HepG2 (cell line): ENCODE data around the gene NMNAT3. TPM values are rescaled to one million over a fixed set of nuclear protein-coding genes. Genes with fewer than 3 reads are reported as not detected.

Source experiments
- ATAC-seq: fragments of 200-7000 bp; cut with Tn5 transposase; 3 replicates; pipeline ENCODE4 v1.9.1; 2020; ENCODE audit warnings: mild to moderate bottlenecking, moderate library complexity
- BruUV-seq: library from RNA; stranded (reverse); fragments of 400-500 nt; replicated peaks from 2 replicates; lab custom pipeline; 2021; lab: Mats Ljungman, UMichigan
- CTCF ChIA-PET: fragments of 300-600 bp; formaldehyde crosslinking; extraction: SDS; loops from one replicate; lab custom pipeline; 2021; ENCODE audit warnings: low total read pairs, inconsistent platforms, low intra/inter-chr PET ratio; lab: Yijun Ruan, JAX
- POLR2A ChIA-PET: fragments of 350-600 bp; sonication (Branson Sonifier 250); formaldehyde crosslinking; loops from one replicate; lab custom pipeline; 2020; ENCODE audit warnings: antibody characterized with exemption, inconsistent platforms; lab: Yijun Ruan, JAX
- DNase-seq: peaks from one replicate; pipeline ENCODE4 v3.0.0-alpha.2; 2015; ENCODE audit warnings: low spot score
- FAIRE-seq: peaks from 3 replicates; lab custom pipeline; 2011; peaks lifted over from hg19 to GRCh38; lab: Jason Lieb, UNC
- H2AFZ ChIP-seq: one replicate; pipeline ENCODE4 v1.6.1; 2011; ENCODE audit warnings: low read length, inconsistent platforms
- H3K27ac ChIP-seq: fragments of 300-600 bp; 3 replicates; pipeline ENCODE4 v1.8.0; 2011; ENCODE audit warnings: mixed run types, mild to moderate bottlenecking, mixed read lengths, low read length, inconsistent platforms; ENCODE audit not compliant: insufficient read depth; ENCODE audit errors: extremely low read length
- H3K27me3 ChIP-seq, 2 experiments: fragments of 200-600 bp in 1 of 2; 2 replicates in 1 of 2; 3 replicates in 1 of 2; pipeline versions ENCODE4 v1.6.0 to v1.8.0; 2011; ENCODE audit warnings: low read length in 2 of 2, mild to moderate bottlenecking in 2 of 2, moderate library complexity in 2 of 2, inconsistent platforms in 1 of 2; ENCODE audit not compliant: insufficient read depth in 2 of 2, control insufficient read depth in 1 of 2
- H3K36me3 ChIP-seq, 2 experiments: fragments of 200-600 bp in 1 of 2; replicated peaks in 1 of 2; 2 replicates in 1 of 2; 3 replicates in 1 of 2; pipeline versions ENCODE4 v1.5.1 to v1.8.0; 2011; ENCODE audit warnings: low read length in 2 of 2, inconsistent platforms in 1 of 2; ENCODE audit not compliant: insufficient read depth in 2 of 2, control insufficient read depth in 1 of 2
- H3K4me1 ChIP-seq: 2 replicates; pipeline ENCODE4 v1.5.1; 2012; ENCODE audit warnings: low read length, inconsistent platforms; ENCODE audit not compliant: insufficient read depth
- H3K4me2 ChIP-seq: 2 replicates; pipeline ENCODE4 v1.6.0; 2011; ENCODE audit warnings: low read depth, low read length, inconsistent platforms
- H3K4me3 ChIP-seq, 3 experiments: fragments of 200-600 bp in 1 of 3; sonication (generic), shearing (Covaris generic) in 1 of 3; replicated peaks in 1 of 3; 2 replicates each; pipeline ENCODE4 v1.5.1; 2011 to 2016; ENCODE audit warnings: low read length in 3 of 3, inconsistent platforms in 2 of 3, low read depth in 2 of 3, mild to moderate bottlenecking in 2 of 3, control low read depth in 1 of 3, mixed read lengths in 1 of 3; ENCODE audit not compliant: insufficient read depth in 1 of 3
- H3K79me2 ChIP-seq: one replicate; pipeline ENCODE4 v1.6.1; 2011; ENCODE audit warnings: low read length, inconsistent platforms; ENCODE audit not compliant: insufficient read depth
- H3K9ac ChIP-seq: 2 replicates; pipeline ENCODE4 v1.6.0; 2011; ENCODE audit warnings: mild to moderate bottlenecking, low read depth, low read length, inconsistent platforms; ENCODE audit not compliant: insufficient read depth
- H3K9me3 ChIP-seq: 2 replicates; pipeline ENCODE4 v1.5.1; 2012; ENCODE audit warnings: mild to moderate bottlenecking, low read length
- H4K20me1 ChIP-seq: 2 replicates; pipeline ENCODE4 v1.6.0; 2011; ENCODE audit warnings: inconsistent platforms, mild to moderate bottlenecking, low read length, moderate library complexity; ENCODE audit not compliant: insufficient read depth
- ARID2 ChIP-seq: sonication (generic); formaldehyde crosslinking; IDR thresholded peaks from 2 replicates; pipeline ENCODE4 v1.8.1; 2022; ENCODE audit warnings: mild to moderate bottlenecking, missing genetic modification reagents, borderline replicate concordance
- KDM4B ChIP-seq: sonication (generic); formaldehyde crosslinking; IDR thresholded peaks from 2 replicates; pipeline ENCODE4 v1.4.0; 2020; ENCODE audit warnings: missing genetic modification reagents
- NR2F2 ChIP-seq: IDR thresholded peaks from 2 replicates; pipeline ENCODE4 v1.6.1; 2012; ENCODE audit warnings: low read depth, inconsistent platforms, borderline replicate concordance
- REXO4 ChIP-seq: sonication (generic); formaldehyde crosslinking; IDR thresholded peaks from 2 replicates; pipeline ENCODE4 v1.8.0; 2022; ENCODE audit warnings: missing genetic modification reagents, mild to moderate bottlenecking, borderline replicate concordance
- SRSF9 ChIP-seq: fragments of 200-400 bp; formaldehyde crosslinking; IDR thresholded peaks from 2 replicates; pipeline ENCODE4 v1.6.1; 2018; ENCODE audit warnings: borderline replicate concordance, mild to moderate bottlenecking, low read depth, low read length; ENCODE audit not compliant: insufficient read depth, poor library complexity, severe bottlenecking
- ZBTB4 ChIP-seq: sonication (generic); formaldehyde crosslinking; IDR thresholded peaks from 2 replicates; pipeline ENCODE4 v1.4.0; 2020; ENCODE audit warnings: missing genetic modification reagents, mild to moderate bottlenecking, borderline replicate concordance
- ZNF3 ChIP-seq: IDR thresholded peaks from 2 replicates; pipeline ENCODE4 v1.7.0; 2017; ENCODE audit warnings: inconsistent platforms
- ZNF564 ChIP-seq: sonication (generic); formaldehyde crosslinking; IDR thresholded peaks from 2 replicates; pipeline ENCODE4 v1.8.1; 2023; ENCODE audit warnings: mild to moderate bottlenecking, missing genetic modification reagents
- ZUFSP ChIP-seq: sonication (generic); formaldehyde crosslinking; IDR thresholded peaks from 2 replicates; pipeline ENCODE4 v1.9.0; 2021; ENCODE audit warnings: missing genetic modification reagents, mild to moderate bottlenecking, borderline replicate concordance
- WGBS: methylation state at CpG from one replicate; pipeline ENCODE4 v1.1.6; 2017; ENCODE audit warnings: low lambda C conversion rate; 5-methylcytosine and 5-hydroxymethylcytosine counted together
- in situ Hi-C: cut with HindIII; loops from 2 replicates; pipeline ENCODE4 v1.10.0; 2017; ENCODE audit warnings: low pct_unique_long_range_greater_than_20kb; ENCODE audit not compliant: extremely low pct_ligation_motif_present
- intact Hi-C: fragments of 100-400 bp; cut with micrococcal nuclease; formaldehyde crosslinking; loops from one replicate; pipeline ENCODE4 v1.10.0; 2022; ENCODE audit not compliant: unreplicated experiment
- polyA plus RNA-seq, 8 experiments: library from polyadenylated mRNA; depleted of rRNA in 3 of 8; stranded (reverse) in 7 of 8; unstranded in 1 of 8; fragments of >200 nt; fragmentation: Illumina TruSeq in 4 of 8; extraction: Trizol in 4 of 8; gene quantifications; 2 replicates each; pipeline versions ENCODE4 v1.2.1 to v1.2.3, GENCODE V29; 2011 to 2016; ENCODE audit warnings: low read depth in 4 of 8, missing spikeins in 1 of 8, mixed read lengths in 1 of 8; ENCODE audit not compliant: insufficient read depth in 1 of 8
- total RNA-seq, 5 experiments: library from RNA; depleted of rRNA; stranded (reverse); fragments of >200 nt; fragmentation: Illumina TruSeq; extraction: Trizol; gene quantifications; 2 replicates each; pipeline ENCODE4 v1.2.3, GENCODE V29; 2016; ENCODE audit warnings: low read depth in 1 of 5

The NMNAT3 gene
- total and polyA plus RNA-seq, 2 of the 13 experiments (the other 11 are each of a cell fraction or from before 2014, with no cell fraction given), result 6.1 to 7.0 TPM

DNA sequence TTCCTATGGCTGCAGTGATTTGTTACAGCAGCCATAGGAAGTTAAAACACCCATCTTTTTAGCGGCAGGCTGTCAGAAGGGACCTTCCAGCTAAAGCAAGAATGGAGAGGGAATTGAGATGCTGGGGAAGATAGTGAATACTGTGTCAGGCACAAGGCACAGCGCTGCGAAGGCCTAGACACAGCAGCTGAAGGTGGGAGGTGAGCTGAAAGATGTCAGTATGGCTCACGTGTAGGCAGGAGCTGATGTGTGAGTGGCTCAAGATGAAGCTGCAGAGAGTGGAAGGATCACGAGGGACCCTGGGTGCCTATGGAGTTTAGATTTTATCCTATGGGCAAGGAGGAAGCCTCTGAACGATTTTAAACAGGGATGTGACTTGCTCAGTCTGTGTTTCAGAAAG is 44.3 kb downstream of the NMNAT3 start:
- no peak for DNase-seq
- Histone ChIP-seq H3K27me3 (no peaks in the 10 kb centered on the region), H3K4me1 (no peaks in the 10 kb centered on the region), H3K9ac (no peak overlapping the region), H2AFZ (no peak overlapping the region), H3K9me3 (no peaks in the 10 kb centered on the region), H3K4me3 (no peak overlapping the region), H3K27ac (no peak overlapping the region), H3K79me2 (no peaks in the 10 kb centered on the region), H4K20me1 (no peaks in the 10 kb centered on the region), H3K36me3 (no peaks in the 10 kb centered on the region), H3K4me2 (no peak overlapping the region)
- no TSS peak for BruUV-seq
- POLR2A ChIA-PET, result no interaction called here
- ATAC-seq, result no peak
- CTCF ChIA-PET, result no interaction called here
- 73% methylated on average over 6 of the region's 6 CpGs for WGBS
- intact Hi-C loops, result no loop called here
- TF ChIP-seq SRSF9, result no peak
- TF ChIP-seq ZUFSP (CRISPR knock-in tag), result no peak
- TF ChIP-seq REXO4 (CRISPR knock-in tag), result no peak
- TF ChIP-seq ARID2, result no peak
- no peak for TF ChIP-seq ZNF564
- TF ChIP-seq ZBTB4 (CRISPR knock-in tag), result no peak
- TF ChIP-seq ZNF3 (CRISPR knock-in tag), result no peak
- TF ChIP-seq NR2F2, result no peak
- TF ChIP-seq KDM4B (CRISPR knock-in tag), result no peak
- FAIRE-seq, result no peak
- in situ Hi-C loops, result no loop called here
